Muscle of leg (tissue), 11 donors: ENCODE data around the gene CCDC150. TPM values are rescaled to one million over a fixed set of nuclear protein-coding genes. Genes with fewer than 3 reads are reported as not detected.
"Not testable (repeated sequence)": the region's sequence is repeated elsewhere in the genome, so short reads cannot be mapped to it uniquely, and the experiment has no call there.

Experiments used
- DNase-seq: peaks from one replicate; pipeline ENCODE4 v3.0.0; 2013
- H3K27ac ChIP-seq: one replicate; pipeline ENCODE4 v1.5.1; 2013; ENCODE audit warnings: mild to moderate bottlenecking, low read length, control low read depth
- H3K27me3 ChIP-seq: one replicate; pipeline ENCODE4 v1.6.1; 2013; ENCODE audit warnings: low read length; ENCODE audit not compliant: control insufficient read depth, insufficient read depth
- H3K36me3 ChIP-seq: one replicate; pipeline ENCODE4 v1.6.1; 2013; ENCODE audit warnings: low read length; ENCODE audit not compliant: control insufficient read depth, insufficient read depth
- H3K4me1 ChIP-seq: one replicate; pipeline ENCODE4 v1.6.1; 2013; ENCODE audit warnings: low read length; ENCODE audit not compliant: control insufficient read depth, insufficient read depth
- H3K4me3 ChIP-seq: one replicate; pipeline ENCODE4 v1.5.1; 2013; ENCODE audit warnings: low read length, control low read depth
- H3K9me3 ChIP-seq: replicated peaks from 2 replicates; pipeline ENCODE4 v1.6.1; 2013; ENCODE audit warnings: low read depth, low read length; ENCODE audit not compliant: control insufficient read depth
- whole genome bisulfite sequencing: methylation state at CpG from one replicate; pipeline ENCODE4 v1.1.5; 2013; ENCODE audit warnings: missing lambda C conversion rate; ENCODE audit not compliant: insufficient coverage; 5-methylcytosine and 5-hydroxymethylcytosine counted together
- polyA plus RNA-seq, 8 donors: library from polyadenylated mRNA; unstranded; fragments of 120-200 nt; gene quantifications; one replicate each; pipeline versions ENCODE4 v1.2.1 to v1.2.3, GENCODE V29; 2013; ENCODE audit warnings: inconsistent platforms in 1 of 8, low replicate concordance in 1 of 8; ENCODE audit not compliant: insufficient read length in 8 of 8, insufficient read depth in 1 of 8
- total RNA-seq: library from RNA; stranded (reverse); fragments of 120-200 nt; gene quantifications from one replicate; pipeline ENCODE4 v1.2.4, GENCODE V29; 2013

CCDC150 gene
- total and polyA plus RNA-seq, 9 donors, result 2.1 to 6.2 (median 4.5) TPM

GRCh38 chr2:196702641-196703040, 63.1 kb downstream of the CCDC150 start:
- WGBS, result no CpG with 5 or more reads among the region's 2 CpGs
- Histone ChIP-seq H3K27ac (no peak overlapping the region), H3K27me3 (no peaks in the 10 kb centered on the region), H3K36me3 (no peaks in the 10 kb centered on the region), H3K4me3 (no peak overlapping the region), H3K9me3 (no peaks in the 10 kb centered on the region), H3K4me1 (no peaks in the 10 kb centered on the region)
- DNase-seq, result peak; percentile 28

- H3K4me1 ChIP-seq, result no peaks in the 10 kb centered on the region
- no peaks in the 10 kb centered on the region for H3K9me3 ChIP-seq
- H3K36me3 ChIP-seq, result no peaks in the 10 kb centered on the region
- no peaks in the 10 kb centered on the region for H3K27me3 ChIP-seq
- no peak overlapping the region for H3K4me3 ChIP-seq
- no peak overlapping the region for H3K27ac ChIP-seq
- DNase-seq, result peak; percentile 60
These were observed 64.2 kb downstream of the CCDC150 start for GRCh38 chr2:196703695-196704094.

- DNase-seq, H3K36me3 ChIP-seq, H3K4me1 ChIP-seq, H3K27me3 ChIP-seq, H3K27ac ChIP-seq, H3K4me3 ChIP-seq, H3K9me3 ChIP-seq: not testable (repeated sequence)
- 98% methylated on average over 7 of the region's 10 CpGs for WGBS
These were observed 70.5 kb downstream of the CCDC150 start for GRCh38 chr2:196710056-196710455.

DNA sequence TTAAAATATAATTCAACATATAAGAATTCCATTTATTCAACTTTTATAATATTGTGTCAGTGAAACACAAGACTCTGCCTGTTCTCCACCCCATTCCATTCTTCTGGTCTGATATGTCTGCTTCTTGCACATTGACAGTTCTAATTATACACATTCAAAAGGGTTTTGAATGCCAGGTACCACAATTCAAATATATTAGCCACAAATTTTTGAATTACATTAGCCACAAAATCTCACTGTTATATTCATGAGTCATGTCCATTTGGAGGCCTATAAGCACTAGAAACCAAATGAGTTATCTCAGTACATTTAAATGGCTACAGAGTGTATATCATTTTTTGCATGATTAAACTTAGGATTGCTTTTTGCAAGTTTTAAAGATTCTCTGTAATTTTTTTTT, 72.1 kb downstream of the CCDC150 start:
- H3K4me1 ChIP-seq, result no peaks in the 10 kb centered on the region
- H3K4me3 ChIP-seq, result no peak overlapping the region
- no peaks in the 10 kb centered on the region for H3K36me3 ChIP-seq
- H3K9me3 ChIP-seq, result peaks cover 3% of the 10 kb centered on the region
- no peak overlapping the region for H3K27ac ChIP-seq
- DNase-seq, result no peak
- no peaks in the 10 kb centered on the region for H3K27me3 ChIP-seq

DNA sequence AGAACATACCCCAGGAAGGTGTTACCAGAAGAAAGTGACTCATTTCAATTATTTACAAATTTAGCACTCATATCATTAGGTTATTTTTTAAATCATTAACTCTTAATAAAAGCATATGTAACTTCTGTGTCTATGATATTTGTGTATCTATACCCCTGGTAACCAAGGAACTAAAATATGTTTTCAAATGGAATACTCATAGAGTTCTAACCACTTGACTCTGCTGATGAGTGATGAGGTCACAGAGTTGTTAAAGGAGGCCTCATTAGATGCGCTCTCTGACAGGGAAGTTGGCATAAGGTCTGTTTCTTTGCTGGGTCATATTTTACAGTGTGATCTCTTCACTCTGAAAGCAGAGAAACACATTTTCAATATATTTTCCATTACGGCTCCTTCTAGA, 73.4 kb downstream of the CCDC150 start:
- Histone ChIP-seq H3K36me3 (no peaks in the 10 kb centered on the region), H3K27me3 (no peaks in the 10 kb centered on the region), H3K27ac (no peak overlapping the region), H3K9me3 (peaks cover 3% of the 10 kb centered on the region), H3K4me1 (no peaks in the 10 kb centered on the region), H3K4me3 (no peak overlapping the region)
- WGBS, result no CpG with 5 or more reads among the region's 2 CpGs
- DNase-seq, result no peak

DNA sequence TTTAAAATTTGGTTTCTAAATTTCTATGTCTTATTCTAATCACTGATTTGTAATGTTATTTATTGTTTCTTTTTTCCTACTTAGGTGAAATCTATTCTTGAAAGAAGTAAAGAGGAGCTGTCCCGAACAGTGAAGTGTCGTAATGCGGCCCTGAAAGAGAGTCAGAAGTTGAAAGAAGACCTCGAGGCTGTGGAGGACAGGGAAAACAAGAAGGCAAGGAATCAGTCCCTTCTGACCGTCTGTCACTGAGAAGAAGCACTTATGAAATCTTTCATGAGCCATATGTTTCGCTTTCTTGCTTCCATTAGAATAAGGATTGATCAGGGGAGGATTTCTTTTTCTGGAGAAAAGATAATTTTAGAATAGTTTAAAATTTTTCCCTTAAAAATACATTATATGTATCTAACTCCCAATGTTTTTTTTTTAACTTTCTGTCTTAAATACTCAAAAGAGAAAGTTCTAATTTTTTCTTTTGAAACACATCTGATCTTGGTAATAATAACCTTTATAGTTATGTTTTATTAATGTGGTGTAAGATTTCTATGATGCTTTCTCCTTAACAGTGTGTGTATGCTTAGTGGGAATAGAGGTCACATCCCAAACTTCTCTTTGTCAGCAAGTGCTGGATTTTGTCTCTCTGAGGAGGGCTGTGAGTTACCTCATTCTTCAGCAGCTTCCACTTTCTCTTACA, 79.0 kb downstream of the CCDC150 start:
- Histone ChIP-seq H3K27ac (peak overlapping the region; percentile 72), H3K27me3 (no peaks in the 10 kb centered on the region), H3K36me3 (no peaks in the 10 kb centered on the region), H3K9me3 (no peaks in the 10 kb centered on the region), H3K4me1 (peaks cover 2% of the 10 kb centered on the region), H3K4me3 (no peak overlapping the region)
- 53% methylated on average over 4 of the region's 6 CpGs for WGBS
- DNase-seq, result peak; percentile 38

DNA sequence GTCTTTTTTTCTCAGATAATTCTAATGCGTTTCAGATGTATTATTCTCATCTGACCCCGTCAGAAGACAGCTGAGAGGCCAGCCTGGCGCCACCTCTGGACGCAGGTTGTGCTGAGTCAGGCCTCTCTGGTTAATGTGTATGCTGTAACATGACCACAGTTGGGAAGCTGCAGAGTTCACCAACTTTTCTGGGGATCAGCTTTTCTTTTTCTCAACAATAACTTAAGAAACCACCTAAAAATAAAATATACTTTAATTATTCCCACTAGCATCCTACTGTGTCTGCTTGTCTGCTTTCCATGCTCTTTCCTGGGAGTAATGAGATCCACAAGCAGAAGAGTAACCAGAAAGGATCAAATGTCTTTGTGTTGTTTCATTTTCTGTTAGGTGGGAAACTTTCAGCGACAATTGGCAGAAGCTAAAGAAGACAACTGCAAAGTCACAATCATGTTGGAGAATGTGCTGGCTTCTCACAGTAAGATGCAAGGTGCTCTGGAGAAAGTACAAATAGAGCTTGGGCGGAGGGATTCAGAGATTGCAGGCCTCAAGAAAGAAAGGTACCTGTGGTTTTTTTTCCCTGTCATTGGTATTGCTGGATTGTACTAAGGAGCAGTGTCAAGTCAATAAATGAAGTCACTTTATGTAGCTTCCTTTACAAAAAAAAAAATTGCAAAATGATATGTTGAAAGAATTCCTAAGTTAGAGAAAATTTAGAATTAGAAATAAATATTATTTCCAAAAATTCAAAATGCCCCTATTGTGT, 79.8 kb downstream of the CCDC150 start:
- Histone ChIP-seq H3K4me1 (peaks cover 2% of the 10 kb centered on the region), H3K27ac (peak overlapping the region; percentile 49), H3K9me3 (no peaks in the 10 kb centered on the region), H3K4me3 (no peak overlapping the region), H3K36me3 (no peaks in the 10 kb centered on the region), H3K27me3 (no peaks in the 10 kb centered on the region)
- 55% methylated on average over 1 of the region's 6 CpGs for WGBS
- DNase-seq, result peak; percentile 90

- H3K27ac ChIP-seq, result no peak overlapping the region
- no peak for DNase-seq
- H3K27me3 ChIP-seq, result no peaks in the 10 kb centered on the region
- no peaks in the 10 kb centered on the region for H3K9me3 ChIP-seq
- H3K4me3 ChIP-seq, result no peak overlapping the region
- no peaks in the 10 kb centered on the region for H3K36me3 ChIP-seq
- H3K4me1 ChIP-seq, result peaks cover 2% of the 10 kb centered on the region
These were observed 84.1 kb downstream of the CCDC150 start for GRCh38 chr2:196723571-196723970.

DNA sequence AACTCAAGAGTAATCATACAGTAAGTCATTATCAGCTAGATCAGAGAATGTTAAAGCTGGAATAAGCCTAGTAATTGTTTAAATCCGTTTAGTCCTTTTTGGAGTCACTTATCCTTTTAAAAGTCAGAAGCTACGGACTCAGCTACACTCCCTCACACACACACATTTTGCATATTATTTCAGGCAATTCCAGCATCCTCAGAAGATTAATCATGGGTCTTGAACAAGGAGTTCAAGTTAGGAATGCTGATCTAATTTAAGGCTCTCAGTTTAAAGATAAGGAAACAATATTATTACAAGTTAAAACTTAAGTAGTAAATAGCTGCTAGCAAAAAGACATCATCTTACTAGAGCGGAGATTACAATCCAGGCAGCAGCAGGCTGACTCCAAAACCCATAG, 85.7 kb downstream of the CCDC150 start:
- no peaks in the 10 kb centered on the region for H3K36me3 ChIP-seq
- no peaks in the 10 kb centered on the region for H3K4me1 ChIP-seq
- WGBS, result no CpG with 5 or more reads among the region's 3 CpGs
- H3K27me3 ChIP-seq, result no peaks in the 10 kb centered on the region
- H3K27ac ChIP-seq, result no peak overlapping the region
- no peak for DNase-seq
- no peaks in the 10 kb centered on the region for H3K9me3 ChIP-seq
- H3K4me3 ChIP-seq, result no peak overlapping the region

GRCh38 chr2:196725882-196726281, 86.4 kb downstream of the CCDC150 start:
- Histone ChIP-seq H3K4me3 (no peak overlapping the region), H3K9me3 (no peaks in the 10 kb centered on the region), H3K36me3 (no peaks in the 10 kb centered on the region), H3K27ac (no peak overlapping the region), H3K4me1 (no peaks in the 10 kb centered on the region), H3K27me3 (no peaks in the 10 kb centered on the region)
- DNase-seq, result no peak
- 100% methylated on average over 4 of the region's 4 CpGs for WGBS
